Activated gamma-delta T cell treated with anti-CD3 and anti-CD28 coated beads, Interleukin-2, amount 50 U/mL, for 16 hours (primary cell): Measurements from ENCODE around the gene USP17L27.
"Not testable (repeated sequence)": the region's sequence is repeated elsewhere in the genome, so short reads cannot be mapped to it uniquely, and the experiment has no call there.

Experiments used
- DNase-seq: peaks from one replicate; pipeline ENCODE4 v3.0.0-alpha.2; 2020; ENCODE audit warnings: low read depth

USP17L27 gene, protein sequence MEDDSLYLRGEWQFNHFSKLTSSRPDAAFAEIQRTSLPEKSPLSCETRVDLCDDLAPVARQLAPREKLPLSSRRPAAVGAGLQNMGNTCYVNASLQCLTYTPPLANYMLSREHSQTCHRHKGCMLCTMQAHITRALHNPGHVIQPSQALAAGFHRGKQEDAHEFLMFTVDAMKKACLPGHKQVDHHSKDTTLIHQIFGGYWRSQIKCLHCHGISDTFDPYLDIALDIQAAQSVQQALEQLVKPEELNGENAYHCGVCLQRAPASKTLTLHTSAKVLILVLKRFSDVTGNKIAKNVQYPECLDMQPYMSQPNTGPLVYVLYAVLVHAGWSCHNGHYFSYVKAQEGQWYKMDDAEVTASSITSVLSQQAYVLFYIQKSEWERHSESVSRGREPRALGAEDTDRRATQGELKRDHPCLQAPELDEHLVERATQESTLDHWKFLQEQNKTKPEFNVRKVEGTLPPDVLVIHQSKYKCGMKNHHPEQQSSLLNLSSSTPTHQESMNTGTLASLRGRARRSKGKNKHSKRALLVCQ

GRCh38 chr4:9343848-9344247 is at the start of gene USP17L27:
TSS of gene USP17L27 (plus strand) at chr4:9344148. CDS start at chr4:9344148, 0 bp downstream.
- DNase-seq: not testable (repeated sequence)

DNA sequence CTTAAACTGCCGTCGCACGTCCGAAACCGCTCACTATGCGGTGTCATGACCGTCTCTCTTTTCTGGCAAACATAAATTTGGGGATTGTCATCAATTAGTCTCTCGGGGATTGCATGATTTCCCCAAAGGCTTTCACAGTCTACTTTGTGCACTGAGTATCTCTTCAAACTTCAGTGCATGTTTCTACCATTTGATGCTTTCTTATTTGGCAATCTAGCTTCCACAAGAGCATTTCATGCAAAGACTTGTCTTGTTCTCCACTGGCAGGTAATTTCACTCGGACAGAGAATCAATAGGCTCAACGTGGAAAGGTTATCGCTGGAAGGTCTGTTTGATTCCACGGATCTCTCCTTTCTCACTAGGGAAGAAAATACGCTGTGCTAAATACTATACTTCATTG is 19.8 kb upstream of the USP17L27 start:
- DNase-seq: not testable (repeated sequence)

- DNase-seq: not testable (repeated sequence)
Observed at GRCh38 chr4:9324865-9325264, 19.1 kb upstream of the USP17L27 start, which contains the start of gene USP17L24. TSS of gene USP17L24 (plus strand) at chr4:9325165. CDS start at chr4:9325165, 0 bp downstream.

DNA sequence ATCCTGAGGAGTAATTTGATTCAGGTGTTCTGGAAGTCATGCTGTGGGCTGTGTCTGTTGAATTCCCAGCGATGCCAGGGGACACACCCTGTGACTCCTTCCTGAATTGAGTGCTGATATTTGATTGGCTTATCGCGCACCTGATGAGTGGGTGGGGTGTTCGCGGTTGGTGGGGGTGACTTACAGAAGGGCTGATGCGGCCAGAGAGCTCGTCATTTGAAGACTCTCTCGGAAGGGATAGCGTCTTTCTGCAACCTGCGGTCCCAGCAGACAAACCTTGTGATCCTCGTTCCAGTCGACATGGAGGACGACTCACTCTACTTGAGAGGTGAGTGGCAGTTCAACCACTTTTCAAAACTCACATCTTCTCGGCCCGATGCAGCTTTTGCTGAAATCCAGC is 14.3 kb upstream of the USP17L27 start, which contains the start of gene USP17L25:
USP17L25 (plus strand) TSS at position 301 of the 400 bp plus-strand sequence; CDS start at position 301, 0 bp downstream.
- DNase-seq: not testable (repeated sequence)

DNA sequence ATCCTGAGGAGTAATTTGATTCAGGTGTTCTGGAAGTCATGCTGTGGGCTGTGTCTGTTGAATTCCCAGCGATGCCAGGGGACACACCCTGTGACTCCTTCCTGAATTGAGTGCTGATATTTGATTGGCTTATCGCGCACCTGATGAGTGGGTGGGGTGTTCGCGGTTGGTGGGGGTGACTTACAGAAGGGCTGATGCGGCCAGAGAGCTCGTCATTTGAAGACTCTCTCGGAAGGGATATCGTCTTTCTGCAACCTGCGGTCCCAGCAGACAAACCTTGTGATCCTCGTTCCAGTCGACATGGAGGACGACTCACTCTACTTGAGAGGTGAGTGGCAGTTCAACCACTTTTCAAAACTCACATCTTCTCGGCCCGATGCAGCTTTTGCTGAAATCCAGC is 9.6 kb upstream of the USP17L27 start, which contains the start of gene USP17L26:
USP17L26 (plus strand) TSS at position 301 of the 400 bp plus-strand sequence; CDS start at position 301, 0 bp downstream.
- not testable (repeated sequence) for DNase-seq

- DNase-seq: not testable (repeated sequence)
Observed at GRCh38 chr4:9339103-9339502, 4.8 kb upstream of the USP17L27 start, which contains the start of gene USP17L5. TSS of gene USP17L5 (plus strand) at chr4:9339403. CDS start at chr4:9339403, 0 bp downstream.

DNA sequence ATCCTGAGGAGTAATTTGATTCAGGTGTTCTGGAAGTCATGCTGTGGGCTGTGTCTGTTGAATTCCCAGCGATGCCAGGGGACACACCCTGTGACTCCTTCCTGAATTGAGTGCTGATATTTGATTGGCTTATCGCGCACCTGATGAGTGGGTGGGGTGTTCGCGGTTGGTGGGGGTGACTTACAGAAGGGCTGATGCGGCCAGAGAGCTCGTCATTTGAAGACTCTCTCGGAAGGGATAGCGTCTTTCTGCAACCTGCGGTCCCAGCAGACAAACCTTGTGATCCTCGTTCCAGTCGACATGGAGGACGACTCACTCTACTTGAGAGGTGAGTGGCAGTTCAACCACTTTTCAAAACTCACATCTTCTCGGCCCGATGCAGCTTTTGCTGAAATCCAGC is 4.6 kb downstream of the USP17L27 start, which contains the start of gene USP17L28:
USP17L28 (plus strand) TSS at position 301 of the 400 bp plus-strand sequence; CDS start at position 301, 0 bp downstream.
- DNase-seq: not testable (repeated sequence)

GRCh38 chr4:9350866-9351265 is 6.9 kb downstream of the USP17L27 start:
- DNase-seq: not testable (repeated sequence)

DNA sequence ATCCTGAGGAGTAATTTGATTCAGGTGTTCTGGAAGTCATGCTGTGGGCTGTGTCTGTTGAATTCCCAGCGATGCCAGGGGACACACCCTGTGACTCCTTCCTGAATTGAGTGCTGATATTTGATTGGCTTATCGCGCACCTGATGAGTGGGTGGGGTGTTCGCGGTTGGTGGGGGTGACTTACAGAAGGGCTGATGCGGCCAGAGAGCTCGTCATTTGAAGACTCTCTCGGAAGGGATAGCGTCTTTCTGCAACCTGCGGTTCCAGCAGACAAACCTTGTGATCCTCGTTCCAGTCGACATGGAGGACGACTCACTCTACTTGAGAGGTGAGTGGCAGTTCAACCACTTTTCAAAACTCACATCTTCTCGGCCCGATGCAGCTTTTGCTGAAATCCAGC is 9.4 kb downstream of the USP17L27 start, which contains the start of gene USP17L29:
USP17L29 (plus strand) TSS at position 301 of the 400 bp plus-strand sequence; CDS start at position 301, 0 bp downstream.
- not testable (repeated sequence) for DNase-seq

DNA sequence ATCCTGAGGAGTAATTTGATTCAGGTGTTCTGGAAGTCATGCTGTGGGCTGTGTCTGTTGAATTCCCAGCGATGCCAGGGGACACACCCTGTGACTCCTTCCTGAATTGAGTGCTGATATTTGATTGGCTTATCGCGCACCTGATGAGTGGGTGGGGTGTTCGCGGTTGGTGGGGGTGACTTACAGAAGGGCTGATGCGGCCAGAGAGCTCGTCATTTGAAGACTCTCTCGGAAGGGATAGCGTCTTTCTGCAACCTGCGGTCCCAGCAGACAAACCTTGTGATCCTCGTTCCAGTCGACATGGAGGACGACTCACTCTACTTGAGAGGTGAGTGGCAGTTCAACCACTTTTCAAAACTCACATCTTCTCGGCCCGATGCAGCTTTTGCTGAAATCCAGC is 18.9 kb downstream of the USP17L27 start, which contains the start of gene USP17L30:
USP17L30 (plus strand) TSS at position 301 of the 400 bp plus-strand sequence; CDS start at position 301, 0 bp downstream.
- not testable (repeated sequence) for DNase-seq

DNA sequence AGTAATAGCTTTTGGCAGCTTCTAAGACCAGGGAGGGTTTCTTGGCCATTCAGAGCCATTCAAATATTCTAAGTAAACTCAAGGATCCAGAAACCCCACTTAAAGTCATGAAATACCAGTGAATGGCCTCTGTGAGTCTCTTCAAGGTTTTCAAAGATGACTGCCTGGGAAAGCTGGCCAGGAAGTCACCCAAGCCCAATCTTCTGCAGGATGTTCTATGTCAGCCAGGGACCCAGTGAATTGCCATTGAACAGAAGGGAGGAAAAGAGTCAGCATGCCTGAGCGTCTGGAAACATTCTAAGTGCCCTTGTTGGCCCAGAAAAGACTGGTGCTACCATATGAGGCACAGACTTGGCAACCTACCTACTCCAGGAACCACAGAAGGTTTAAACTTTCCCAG is 35.9 kb downstream of the USP17L27 start:
- not testable (repeated sequence) for DNase-seq

- not testable (repeated sequence) for DNase-seq
Observed at GRCh38 chr4:9381012-9381534, 37.1 kb downstream of the USP17L27 start.

DNA sequence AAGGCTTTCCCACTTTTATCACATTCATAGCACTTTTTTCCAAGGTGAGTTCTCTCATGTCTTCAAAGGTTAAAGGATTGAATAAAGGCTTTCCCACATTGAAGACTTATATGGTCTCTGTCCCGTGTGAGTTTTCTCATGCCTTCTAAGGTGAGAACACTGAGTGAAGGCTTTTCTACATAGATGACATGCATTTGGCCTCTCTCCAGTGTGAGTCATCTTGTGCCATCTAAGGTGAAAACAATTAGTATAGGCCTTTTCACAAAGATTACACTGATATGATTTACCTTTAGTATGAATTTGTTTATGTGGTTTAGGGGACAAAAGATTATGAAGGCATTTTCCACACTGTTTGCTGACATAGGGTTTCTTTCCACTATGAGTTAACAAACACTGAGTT is 40.2 kb downstream of the USP17L27 start:
- DNase-seq: no peak

DNA sequence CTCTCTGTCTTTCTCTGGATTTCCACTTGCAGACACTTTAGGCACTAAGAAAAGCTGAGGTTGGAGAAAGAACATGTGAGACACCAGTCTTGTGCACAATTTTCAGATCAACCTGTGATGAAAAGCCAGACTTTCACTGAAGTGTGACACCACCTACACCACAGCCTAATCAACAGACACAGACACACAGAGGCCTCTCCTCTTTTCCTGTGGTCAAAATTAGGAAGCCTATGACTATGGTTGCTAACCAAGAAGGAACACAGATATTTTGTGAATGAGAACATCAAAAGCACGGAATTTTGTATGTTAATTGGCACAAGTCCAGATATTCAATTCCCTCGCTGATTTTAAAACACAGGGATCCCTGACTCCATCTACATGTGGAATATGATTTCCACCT is 45.1 kb downstream of the USP17L27 start:
- DNase-seq: not testable (repeated sequence)
